Caco-2 (cell line): ENCODE measurements around the gene TRIM3. TPM values are rescaled to one million over a fixed set of nuclear protein-coding genes. Genes with fewer than 3 reads are reported as not detected.
A peak's percentile ranks its signal among the peaks of the same experiment; 100 is the strongest.

Source experiments
- BruUV-seq: library from RNA; stranded (reverse); fragments of 400-500 nt; replicated peaks from 2 replicates; lab custom pipeline; 2021; lab: Mats Ljungman, UMichigan
- CTCF ChIA-PET: fragments of 300-600 bp; sonication (Branson Sonifier 250); formaldehyde crosslinking; loops from one replicate; lab custom pipeline; 2022; ENCODE audit warnings: antibody characterized with exemption; lab: Charles Lee
- POLR2A ChIA-PET: fragments of 300-600 bp; sonication (Branson Sonifier 250); formaldehyde crosslinking; loops from one replicate; lab custom pipeline; 2022; ENCODE audit warnings: antibody characterized with exemption; lab: Charles Lee
- DNase-seq, 2 experiments: peaks; one replicate each; pipeline versions ENCODE4 v3.0.0 to v3.0.0-alpha.2; 2020 to 2022
- H3K27me3 ChIP-seq: replicated peaks from 2 replicates; pipeline ENCODE4 v1.6.0; 2011; ENCODE audit warnings: low read length; ENCODE audit not compliant: control insufficient read depth, insufficient read depth
- H3K36me3 ChIP-seq: 2 replicates; pipeline ENCODE4 v1.5.1; 2011; ENCODE audit warnings: low read length; ENCODE audit not compliant: control insufficient read depth, insufficient read depth
- H3K4me1 ChIP-seq: fragments of 250-450 bp; sonication (Bioruptor Pico); 2 replicates; pipeline ENCODE4 v1.5.1; 2020; ENCODE audit warnings: mild to moderate bottlenecking
- H3K4me3 ChIP-seq: 2 replicates; pipeline ENCODE4 v1.5.1; 2011; ENCODE audit warnings: low read depth, mild to moderate bottlenecking, control low read depth, low read length
- H3K9me3 ChIP-seq: fragments of 250-450 bp; sonication (Bioruptor Pico); 2 replicates; pipeline ENCODE4 v1.5.1; 2020; ENCODE audit warnings: mild to moderate bottlenecking, moderate library complexity
- H3K27ac Mint-ChIP-seq: one replicate; pipeline ENCODE4 v1.8.0; 2022; ENCODE audit warnings: mixed read lengths; ENCODE audit not compliant: unreplicated experiment
- H3K27me3 Mint-ChIP-seq: one replicate; pipeline ENCODE4 v1.8.0; 2022; ENCODE audit warnings: mixed read lengths; ENCODE audit not compliant: insufficient read depth, unreplicated experiment
- H3K36me3 Mint-ChIP-seq: one replicate; pipeline ENCODE4 v1.8.0; 2022; ENCODE audit warnings: mild to moderate bottlenecking, mixed read lengths; ENCODE audit not compliant: insufficient read depth, unreplicated experiment
- H3K4me1 Mint-ChIP-seq: one replicate; pipeline ENCODE4 v1.8.0; 2022; ENCODE audit warnings: low read depth, mixed read lengths; ENCODE audit not compliant: unreplicated experiment
- H3K4me3 Mint-ChIP-seq: one replicate; pipeline ENCODE4 v1.8.0; 2022; ENCODE audit warnings: mild to moderate bottlenecking, moderate library complexity, mixed read lengths; ENCODE audit not compliant: unreplicated experiment
- H3K9me3 Mint-ChIP-seq: one replicate; pipeline ENCODE4 v1.8.0; 2022; ENCODE audit warnings: mixed read lengths; ENCODE audit not compliant: unreplicated experiment
- intact Hi-C: fragments of 100-400 bp; cut with micrococcal nuclease; formaldehyde crosslinking; loops from one replicate; pipeline ENCODE4 v1.10.0; 2022; ENCODE audit not compliant: unreplicated experiment
- total RNA-seq: library from RNA; stranded (reverse); gene quantifications from 2 replicates; pipeline ENCODE4 v1.2.3, GENCODE V29; 2022
- TF ChIP-seq, protein P1 (sequence below), 2 experiments: fragments of 200-600 bp in 1 of 2; IDR thresholded peaks; 1 replicate in 1 of 2; 2 replicates in 1 of 2; pipeline versions ENCODE4 v1.5.1 to v1.8.0; 2011 to 2022; ENCODE audit warnings: antibody characterized with exemption in 1 of 2, control low read depth in 1 of 2, inconsistent platforms in 1 of 2, low read depth in 1 of 2, low read length in 1 of 2, mild to moderate bottlenecking in 1 of 2, moderate library complexity in 1 of 2; ENCODE audit not compliant: insufficient read depth in 1 of 2, severe bottlenecking in 1 of 2, unreplicated experiment in 1 of 2

Gene TRIM3
- total RNA-seq, 1 experiment from 2014 or later = 28.0 TPM

- no peak overlapping the region for H3K4me3 ChIP-seq
- H3K27ac Mint-ChIP-seq = peak overlapping the region; percentile 96
- H3K9me3 Mint-ChIP-seq = no peaks in the 10 kb centered on the region
- H3K4me3 Mint-ChIP-seq = peak overlapping the region; percentile 84
- BruUV-seq = no TSS peak
- no peaks in the 10 kb centered on the region for H3K27me3 ChIP-seq
- no peak for DNase-seq
- peaks cover 31% of the 10 kb centered on the region for H3K4me1 ChIP-seq
- H3K36me3 Mint-ChIP-seq = peaks cover 62% of the 10 kb centered on the region
- TF ChIP-seq, protein P1, sequence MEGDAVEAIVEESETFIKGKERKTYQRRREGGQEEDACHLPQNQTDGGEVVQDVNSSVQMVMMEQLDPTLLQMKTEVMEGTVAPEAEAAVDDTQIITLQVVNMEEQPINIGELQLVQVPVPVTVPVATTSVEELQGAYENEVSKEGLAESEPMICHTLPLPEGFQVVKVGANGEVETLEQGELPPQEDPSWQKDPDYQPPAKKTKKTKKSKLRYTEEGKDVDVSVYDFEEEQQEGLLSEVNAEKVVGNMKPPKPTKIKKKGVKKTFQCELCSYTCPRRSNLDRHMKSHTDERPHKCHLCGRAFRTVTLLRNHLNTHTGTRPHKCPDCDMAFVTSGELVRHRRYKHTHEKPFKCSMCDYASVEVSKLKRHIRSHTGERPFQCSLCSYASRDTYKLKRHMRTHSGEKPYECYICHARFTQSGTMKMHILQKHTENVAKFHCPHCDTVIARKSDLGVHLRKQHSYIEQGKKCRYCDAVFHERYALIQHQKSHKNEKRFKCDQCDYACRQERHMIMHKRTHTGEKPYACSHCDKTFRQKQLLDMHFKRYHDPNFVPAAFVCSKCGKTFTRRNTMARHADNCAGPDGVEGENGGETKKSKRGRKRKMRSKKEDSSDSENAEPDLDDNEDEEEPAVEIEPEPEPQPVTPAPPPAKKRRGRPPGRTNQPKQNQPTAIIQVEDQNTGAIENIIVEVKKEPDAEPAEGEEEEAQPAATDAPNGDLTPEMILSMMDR (IDR thresholded peaks at IDR 0.05; ENCODE audit: insufficient read depth in 1 of 2, low read depth in 1 of 2, low read length in 1 of 2, severe bottlenecking in 1 of 2, unreplicated experiment in 1 of 2) = no peak
- intact Hi-C loops = loop anchor here (1.0 to 2.0 kb wide), 4 partner anchors 17 to 130 kb away; partner anchors contain the start of gene SMPD1
- CTCF ChIA-PET = interaction anchor here (0.7 to 3.5 kb wide), 5 partner anchors 14 to 144 kb away, joined by 3 to 19 read pairs (median 4); partner anchors contain the start of gene TPP1
- H3K36me3 ChIP-seq = 0 out of 2 replicates have a peak, but pooled peaks cover 8% of the 10 kb centered on the region
- H3K9me3 ChIP-seq = no peaks in the 10 kb centered on the region
- peaks cover 35% of the 10 kb centered on the region for H3K4me1 Mint-ChIP-seq
- no peaks in the 10 kb centered on the region for H3K27me3 Mint-ChIP-seq
- POLR2A ChIA-PET = interaction anchor here (0.6 to 1.6 kb wide), 3 partner anchors 16 to 137 kb away, joined by 3 to 6 read pairs (median 4); partner anchors contain the start of gene TAF10
Measured at GRCh38 chr11:6474806-6475500, 1.2 kb upstream of the TRIM3 start.

GRCh38 chr11:6474413-6474792 lies 662 bp upstream of the TRIM3 start:
- BruUV-seq = TSS peak; percentile 97
- no peaks in the 10 kb centered on the region for H3K27me3 Mint-ChIP-seq
- intact Hi-C loops = loop anchor here (1.0 to 2.0 kb wide), 4 partner anchors 16 to 130 kb away; partner anchors contain the start of gene SMPD1

DNA sequence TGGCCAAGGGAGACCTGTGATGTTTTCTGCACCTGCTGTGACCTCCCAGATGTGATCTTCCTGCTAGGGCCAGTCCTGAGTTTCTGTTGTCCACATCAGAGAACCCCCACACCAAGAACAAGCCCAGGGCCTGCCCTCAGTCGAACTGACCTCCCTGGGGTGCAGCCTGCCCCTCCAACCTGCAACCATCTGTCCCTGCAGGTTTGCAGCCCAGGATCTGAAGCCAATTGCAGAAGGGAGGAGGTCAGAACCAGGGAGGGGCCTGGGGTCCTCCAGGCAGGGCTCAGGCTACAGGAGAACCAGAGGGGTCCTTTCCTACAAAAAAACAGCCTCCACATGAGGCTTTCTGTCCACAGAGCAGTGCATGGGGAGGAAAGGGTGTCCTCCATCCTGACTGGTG lies 807 bp downstream of the TRIM3 start:
- intact Hi-C loops = loop anchor here (1.0 kb wide), 1 partner anchor 8 kb away; the partner anchor contains the start of genes ARFIP2 and TIMM10B
- ChIA-PET POLR2A (interaction anchor here (0.6 to 1.1 kb wide), 2 partner anchors 9 to 30 kb away, joined by 4 to 6 read pairs; partner anchors contain the start of genes ARFIP2 and TIMM10B), CTCF (interaction anchor here (1.0 to 3.5 kb wide), 4 partner anchors 14 to 146 kb away, joined by 3 to 19 read pairs (median 3); partner anchors contain the start of genes APBB1 and TPP1)
- peaks cover 30% of the 10 kb centered on the region for H3K4me1 ChIP-seq
- 0 out of 2 replicates have a peak, but pooled peaks cover 2% of the 10 kb centered on the region for H3K36me3 ChIP-seq
- H3K4me3 Mint-ChIP-seq = peak overlapping the region; percentile 84
- peaks cover 42% of the 10 kb centered on the region for H3K36me3 Mint-ChIP-seq
- H3K27me3 ChIP-seq = no peaks in the 10 kb centered on the region
- peak overlapping the region; percentile 65 for H3K4me3 ChIP-seq
- no peaks in the 10 kb centered on the region for H3K9me3 Mint-ChIP-seq
- no peak overlapping the region for H3K27ac Mint-ChIP-seq
- H3K27me3 Mint-ChIP-seq = no peaks in the 10 kb centered on the region
- no TSS peak for BruUV-seq
- TF ChIP-seq, protein P1 (IDR thresholded peaks at IDR 0.05; ENCODE audit: insufficient read depth in 1 of 2, low read depth in 1 of 2, low read length in 1 of 2, severe bottlenecking in 1 of 2, unreplicated experiment in 1 of 2) = no peak
- H3K4me1 Mint-ChIP-seq = peaks cover 27% of the 10 kb centered on the region
- no peak for DNase-seq
- H3K9me3 ChIP-seq = no peaks in the 10 kb centered on the region

More at GRCh38 chr11:6474413-6474792, 662 bp upstream of the TRIM3 start:
- peaks cover 57% of the 10 kb centered on the region for H3K36me3 Mint-ChIP-seq
- POLR2A ChIA-PET = interaction anchor here (1.2 kb wide), 1 partner anchor 95 kb away, joined by 6 read pairs; no protein-coding TSS in a partner anchor
- H3K4me3 Mint-ChIP-seq = peak overlapping the region; percentile 84
- peaks cover 34% of the 10 kb centered on the region for H3K4me1 Mint-ChIP-seq
- Histone ChIP-seq H3K36me3 (0 out of 2 replicates have a peak, but pooled peaks cover 8% of the 10 kb centered on the region), H3K4me1 (peaks cover 30% of the 10 kb centered on the region), H3K9me3 (no peaks in the 10 kb centered on the region), H3K27me3 (no peaks in the 10 kb centered on the region), H3K4me3 (peak overlapping the region; percentile 60)
- TF ChIP-seq, protein P1 (IDR thresholded peaks at IDR 0.05; ENCODE audit: insufficient read depth in 1 of 2, low read depth in 1 of 2, low read length in 1 of 2, severe bottlenecking in 1 of 2, unreplicated experiment in 1 of 2) = no peak
- no peaks in the 10 kb centered on the region for H3K9me3 Mint-ChIP-seq
- CTCF ChIA-PET = interaction anchor here (1.1 to 3.5 kb wide), 2 partner anchors 15 to 95 kb away, joined by 4 to 19 read pairs; no protein-coding TSS in a partner anchor
- DNase-seq = no peak
- H3K27ac Mint-ChIP-seq = peak overlapping the region; percentile 96
